HG03432 (cell line): Measurements from ENCODE around the gene ENDOV.

Experiments
- ATAC-seq: cut with Tn5 transposase; IDR thresholded peaks from one replicate; pipeline ENCODE4 v1.9.1; 2021; ENCODE audit warnings: mild to moderate bottlenecking, moderate library complexity; ENCODE audit not compliant: unreplicated experiment

Gene ENDOV

GRCh38 chr17:80414803-80415625, at the start of gene ENDOV:
TSS of gene ENDOV (plus strand) at chr17:80415167. CDS start at chr17:80415195, 28 bp downstream.
- ATAC-seq, result peak; percentile 96

GRCh38 chr17:80365983-80366382, 49.0 kb upstream of the ENDOV start:
- ATAC-seq, result no peak

GRCh38 chr17:80367503-80367902, 47.5 kb upstream of the ENDOV start:
- ATAC-seq, result no peak

GRCh38 chr17:80371196-80371595, 43.8 kb upstream of the ENDOV start:
- no peak for ATAC-seq

- no peak for ATAC-seq
Measured at GRCh38 chr17:80372456-80372855, 42.5 kb upstream of the ENDOV start.

GRCh38 chr17:80372922-80373570, 41.9 kb upstream of the ENDOV start:
- ATAC-seq, result no peak

- ATAC-seq, result no peak
Measured at GRCh38 chr17:80374039-80374731, 40.8 kb upstream of the ENDOV start.

GRCh38 chr17:80374732-80375585, 40.0 kb upstream of the ENDOV start:
- ATAC-seq, result no peak

GRCh38 chr17:80376531-80376930, 38.4 kb upstream of the ENDOV start:
- no peak for ATAC-seq

GRCh38 chr17:80377798-80378197, 37.2 kb upstream of the ENDOV start:
- ATAC-seq, result no peak

GRCh38 chr17:80379348-80379747, 35.6 kb upstream of the ENDOV start:
- ATAC-seq, result no peak

- ATAC-seq, result no peak
Measured at GRCh38 chr17:80380068-80380467, 34.9 kb upstream of the ENDOV start.

GRCh38 chr17:80380555-80381002, 34.4 kb upstream of the ENDOV start:
- no peak for ATAC-seq

GRCh38 chr17:80381416-80381923, 33.5 kb upstream of the ENDOV start:
- ATAC-seq, result no peak

GRCh38 chr17:80382446-80382845, 32.5 kb upstream of the ENDOV start:
- no peak for ATAC-seq

- no peak for ATAC-seq
Measured at GRCh38 chr17:80382956-80383355, 32.0 kb upstream of the ENDOV start.

GRCh38 chr17:80384078-80384960, 30.6 kb upstream of the ENDOV start:
- no peak for ATAC-seq

GRCh38 chr17:80385046-80385445, 29.9 kb upstream of the ENDOV start:
- ATAC-seq, result no peak

- ATAC-seq, result no peak
Measured at GRCh38 chr17:80386341-80386740, 28.6 kb upstream of the ENDOV start.

GRCh38 chr17:80387071-80387470, 27.9 kb upstream of the ENDOV start:
- ATAC-seq, result no peak
